UCSD-AML1 (cell line): ENCODE measurements around the gene SOBP.

Experiments used
- DNase-seq: peaks from one replicate; lab custom pipeline; 2025; ENCODE audit not compliant: unreplicated experiment; lab: John Stamatoyannopoulos, UW

SOBP gene

GRCh38 chr6:107707346-107708275 lies 217.7 kb downstream of the SOBP start:
- no peak for DNase-seq

DNA sequence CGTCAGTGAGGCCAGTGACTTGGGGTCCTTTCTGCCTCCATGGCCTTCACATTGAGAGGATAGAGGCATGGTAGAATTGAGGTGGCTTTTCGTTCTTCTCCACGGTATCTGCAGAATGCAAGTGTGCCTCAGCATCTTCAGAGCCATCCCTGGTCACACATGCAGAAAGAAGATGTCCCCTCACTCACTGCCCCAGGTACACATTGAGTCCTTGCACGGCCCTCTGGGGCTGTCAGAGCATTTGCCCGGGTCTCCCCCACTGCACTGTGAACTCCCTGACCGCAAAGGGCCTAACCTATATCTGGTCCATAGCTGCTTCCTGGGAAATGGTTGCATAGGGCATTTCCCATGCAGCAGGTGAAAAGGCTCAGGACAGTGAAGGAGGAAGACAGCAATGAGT lies 218.5 kb downstream of the SOBP start:
- no peak for DNase-seq

DNA sequence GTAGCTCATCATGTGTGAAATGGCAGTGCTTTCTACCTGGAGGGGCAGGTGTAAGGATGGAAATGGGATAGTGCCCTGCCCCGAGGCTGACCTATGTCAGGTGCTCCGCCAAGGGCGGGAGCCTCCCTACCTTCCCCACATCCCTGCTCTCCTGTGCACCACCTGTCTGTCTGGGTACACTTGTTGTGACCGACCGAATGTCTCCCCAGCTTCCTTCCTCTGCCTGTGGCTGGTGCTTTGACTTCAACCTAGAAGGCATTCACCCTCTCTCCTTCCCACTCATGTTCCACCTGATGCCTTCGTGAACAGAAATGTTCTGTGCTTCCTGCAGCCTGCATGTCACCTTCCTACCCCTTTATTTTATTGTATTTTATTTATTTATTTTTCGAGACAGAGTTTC lies 219.4 kb downstream of the SOBP start:
- no peak for DNase-seq
